ENCODE measurements around the gene PELI2. TPM values are rescaled to one million over a fixed set of nuclear protein-coding genes. Genes with fewer than 3 reads are reported as not detected.

PELI2 gene
- total RNA-seq, 1 donor from 2014 or later, result 27.2 TPM

DNA sequence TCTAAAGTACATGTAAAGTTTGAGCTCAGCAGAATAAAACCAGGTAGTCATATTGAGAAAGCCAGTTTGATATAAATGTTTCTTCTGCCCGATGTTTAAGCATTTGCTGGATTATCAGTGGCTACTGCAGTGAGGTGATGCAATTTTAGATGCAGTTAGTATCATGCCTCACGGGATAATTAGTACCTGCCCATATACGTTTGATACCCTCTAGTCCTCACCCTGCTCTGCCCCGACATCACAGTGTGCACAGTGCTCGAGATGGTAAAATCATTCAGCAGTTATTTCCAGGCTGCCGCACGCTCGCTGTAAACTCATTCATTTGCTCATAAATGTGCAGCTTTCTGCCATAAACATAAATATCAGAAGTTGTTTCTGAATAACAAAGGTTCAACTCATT is 152.7 kb downstream of the PELI2 start:
- no peak overlapping the region for H3K4me2 ChIP-seq
- peaks cover 3% of the 10 kb centered on the region for H3K9me3 Mint-ChIP-seq
- H3K27me3 Mint-ChIP-seq (ENCODE audit: insufficient read depth, low read depth), result no peaks in the 10 kb centered on the region
- no peaks in the 10 kb centered on the region for H3K9me3 ChIP-seq (ENCODE audit: low read depth)
- no peak overlapping the region for H3K4me3 ChIP-seq
- no peak overlapping the region for H3K4me3 Mint-ChIP-seq
- H3K36me3 Mint-ChIP-seq, result peaks cover under 1% of the 10 kb centered on the region
- H3K27ac ChIP-seq, result no peak overlapping the region
- H3K4me1 ChIP-seq, result no peaks in the 10 kb centered on the region
- no peak overlapping the region for H3K9ac ChIP-seq
- H3F3A ChIP-seq (ENCODE audit: low read depth), result no peaks in the 10 kb centered on the region
- no peaks in the 10 kb centered on the region for H3K4me1 Mint-ChIP-seq
- TF ChIP-seq EZH2 (IDR thresholded peaks at IDR 0.05) (no peak), EZH2phosphoT487 (IDR thresholded peaks at IDR 0.05) (no peak)
- TF ChIP-seq, protein P1, sequence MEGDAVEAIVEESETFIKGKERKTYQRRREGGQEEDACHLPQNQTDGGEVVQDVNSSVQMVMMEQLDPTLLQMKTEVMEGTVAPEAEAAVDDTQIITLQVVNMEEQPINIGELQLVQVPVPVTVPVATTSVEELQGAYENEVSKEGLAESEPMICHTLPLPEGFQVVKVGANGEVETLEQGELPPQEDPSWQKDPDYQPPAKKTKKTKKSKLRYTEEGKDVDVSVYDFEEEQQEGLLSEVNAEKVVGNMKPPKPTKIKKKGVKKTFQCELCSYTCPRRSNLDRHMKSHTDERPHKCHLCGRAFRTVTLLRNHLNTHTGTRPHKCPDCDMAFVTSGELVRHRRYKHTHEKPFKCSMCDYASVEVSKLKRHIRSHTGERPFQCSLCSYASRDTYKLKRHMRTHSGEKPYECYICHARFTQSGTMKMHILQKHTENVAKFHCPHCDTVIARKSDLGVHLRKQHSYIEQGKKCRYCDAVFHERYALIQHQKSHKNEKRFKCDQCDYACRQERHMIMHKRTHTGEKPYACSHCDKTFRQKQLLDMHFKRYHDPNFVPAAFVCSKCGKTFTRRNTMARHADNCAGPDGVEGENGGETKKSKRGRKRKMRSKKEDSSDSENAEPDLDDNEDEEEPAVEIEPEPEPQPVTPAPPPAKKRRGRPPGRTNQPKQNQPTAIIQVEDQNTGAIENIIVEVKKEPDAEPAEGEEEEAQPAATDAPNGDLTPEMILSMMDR (IDR thresholded peaks at IDR 0.05), result no peak
- no peak overlapping the region for H2AFZ ChIP-seq (replicated peaks)
- no peaks in the 10 kb centered on the region for H3K27me3 ChIP-seq
- no peak overlapping the region for H3K27ac Mint-ChIP-seq
- no peaks in the 10 kb centered on the region for H4K20me1 ChIP-seq (ENCODE audit: low read depth)
- no peaks in the 10 kb centered on the region for H3K79me2 ChIP-seq (ENCODE audit: low read depth)
- H3K36me3 ChIP-seq, result no peaks in the 10 kb centered on the region
- no peak for DNase-seq (ENCODE audit: low spot score)

DNA sequence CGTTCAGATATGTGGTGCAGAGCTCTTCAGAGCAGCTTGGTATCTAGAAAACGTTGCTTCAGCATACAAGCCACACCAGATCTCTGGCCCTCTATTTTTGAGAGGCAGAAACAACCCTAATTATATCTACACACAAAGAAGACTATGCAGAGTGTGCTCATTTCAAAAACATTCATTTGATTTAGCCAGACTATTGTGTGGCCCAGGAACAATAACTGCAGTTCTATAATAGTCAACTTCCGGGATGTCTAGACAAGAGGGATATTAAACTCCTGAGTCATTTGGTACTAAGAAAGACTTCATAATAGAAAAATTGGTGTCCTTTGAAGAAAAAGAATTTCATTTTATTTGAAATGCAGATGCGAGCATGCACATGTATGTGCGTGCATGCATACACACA is 153.8 kb downstream of the PELI2 start:
- Histone ChIP-seq H3K9ac (no peak overlapping the region), H3F3A (ENCODE audit: low read depth) (no peaks in the 10 kb centered on the region), H3K79me2 (ENCODE audit: low read depth) (no peaks in the 10 kb centered on the region), H3K4me3 (no peak overlapping the region), H4K20me1 (ENCODE audit: low read depth) (no peaks in the 10 kb centered on the region), H3K27me3 (no peaks in the 10 kb centered on the region), H3K4me1 (no peaks in the 10 kb centered on the region), H3K27ac (no peak overlapping the region), H2AFZ (replicated peaks) (no peak overlapping the region), H3K36me3 (no peaks in the 10 kb centered on the region), H3K9me3 (ENCODE audit: low read depth) (no peaks in the 10 kb centered on the region), H3K4me2 (no peak overlapping the region)
- TF ChIP-seq EZH2 (IDR thresholded peaks at IDR 0.05) (no peak), EZH2phosphoT487 (IDR thresholded peaks at IDR 0.05) (no peak)
- TF ChIP-seq, protein P1 (IDR thresholded peaks at IDR 0.05), result no peak
- Mint-ChIP-seq H3K4me1 (no peaks in the 10 kb centered on the region), H3K27ac (no peak overlapping the region), H3K36me3 (peaks cover 4% of the 10 kb centered on the region), H3K9me3 (peaks cover 7% of the 10 kb centered on the region), H3K4me3 (no peak overlapping the region), H3K27me3 (ENCODE audit: insufficient read depth, low read depth) (peaks cover 2% of the 10 kb centered on the region)
- DNase-seq (ENCODE audit: low spot score), result no peak

DNA sequence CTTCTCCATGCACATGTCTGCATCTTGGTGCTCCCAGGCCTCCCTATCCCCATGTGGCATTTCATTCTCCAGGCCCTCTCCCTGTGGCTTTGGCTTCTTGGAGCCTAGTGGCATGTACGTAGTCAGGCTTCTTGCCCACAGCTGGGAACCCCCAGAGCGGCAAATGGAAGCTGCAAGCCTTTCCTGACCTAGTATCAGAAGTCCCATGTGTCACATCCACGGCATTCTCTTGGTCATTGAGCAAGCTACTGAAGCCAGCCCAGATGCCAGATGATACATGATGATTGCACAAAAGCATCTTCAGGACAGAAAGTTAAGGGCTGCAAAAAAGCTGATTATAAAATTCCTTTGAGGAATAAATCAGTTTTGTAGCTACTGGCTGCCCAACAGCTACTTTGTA is 154.9 kb downstream of the PELI2 start:
- Histone ChIP-seq H3K36me3 (no peaks in the 10 kb centered on the region), H3K9ac (no peak overlapping the region), H3K27me3 (no peaks in the 10 kb centered on the region), H2AFZ (replicated peaks) (no peak overlapping the region), H3K4me3 (no peak overlapping the region), H3K27ac (no peak overlapping the region), H3K9me3 (ENCODE audit: low read depth) (no peaks in the 10 kb centered on the region), H3K79me2 (ENCODE audit: low read depth) (no peaks in the 10 kb centered on the region), H3K4me1 (no peaks in the 10 kb centered on the region), H3F3A (ENCODE audit: low read depth) (no peaks in the 10 kb centered on the region), H3K4me2 (no peak overlapping the region), H4K20me1 (ENCODE audit: low read depth) (no peaks in the 10 kb centered on the region)
- H3K27me3 Mint-ChIP-seq (ENCODE audit: insufficient read depth, low read depth), result peaks cover 2% of the 10 kb centered on the region
- peaks cover 7% of the 10 kb centered on the region for H3K9me3 Mint-ChIP-seq
- H3K4me3 Mint-ChIP-seq, result no peak overlapping the region
- TF ChIP-seq EZH2 (IDR thresholded peaks at IDR 0.05), result no peak
- TF ChIP-seq, protein P1 (IDR thresholded peaks at IDR 0.05), result no peak
- TF ChIP-seq EZH2phosphoT487 (IDR thresholded peaks at IDR 0.05), result no peak
- no peak for DNase-seq (ENCODE audit: low spot score)
- H3K27ac Mint-ChIP-seq, result no peak overlapping the region
- no peaks in the 10 kb centered on the region for H3K4me1 Mint-ChIP-seq
- peaks cover 4% of the 10 kb centered on the region for H3K36me3 Mint-ChIP-seq

All from neural progenitor cell (in vitro differentiated cells).